ENCODE results near the gene FAS.

The FAS gene

GRCh38 chr10:89037096-89037495, 46.5 kb downstream of the FAS start:
- DNase-seq (ENCODE audit: low read depth), result no peak

GRCh38 chr10:89042562-89042961, 52.0 kb downstream of the FAS start:
- no peak for DNase-seq (ENCODE audit: low read depth)

GRCh38 chr10:89043052-89043451, 52.5 kb downstream of the FAS start:
- no peak for DNase-seq (ENCODE audit: low read depth)

GRCh38 chr10:89047397-89047796, 56.8 kb downstream of the FAS start:
- DNase-seq (ENCODE audit: low read depth), result no peak

GRCh38 chr10:89051593-89051992, 61.0 kb downstream of the FAS start:
- DNase-seq (ENCODE audit: low read depth), result no peak

- DNase-seq (ENCODE audit: low read depth), result no peak
Observed at GRCh38 chr10:89053555-89053954, 63.0 kb downstream of the FAS start.

- no peak for DNase-seq (ENCODE audit: low read depth)
Observed at GRCh38 chr10:89055159-89055558, 64.6 kb downstream of the FAS start.

- DNase-seq (ENCODE audit: low read depth), result no peak
Observed at GRCh38 chr10:89062861-89063260, 72.3 kb downstream of the FAS start.

- DNase-seq (ENCODE audit: low read depth), result no peak
Observed at GRCh38 chr10:89063465-89063864, 72.9 kb downstream of the FAS start.

- no peak for DNase-seq (ENCODE audit: low read depth)
Observed at GRCh38 chr10:89064748-89065147, 74.2 kb downstream of the FAS start.

All from activated T-helper 1 cell treated with Interleukin-2 at 50 U/mL for 16 hours (primary cell).